Breast epithelium (tissue), 4 donors: Measurements from ENCODE around the gene HOXB7. TPM values are rescaled to one million over a fixed set of nuclear protein-coding genes. Genes with fewer than 3 reads are reported as not detected.
A peak's percentile ranks its signal among the peaks of the same experiment; 100 is the strongest.

ENCODE experiments used
- DNase-seq, 2 donors: peaks; one replicate each; pipeline ENCODE4 v3.0.0-alpha.2; 2019; ENCODE audit warnings: low spot score in 2 of 2
- H3K27ac ChIP-seq, 2 donors: fragments of 200-600 bp; sonication (generic) in 1 of 2; one replicate each; pipeline ENCODE4 v1.5.1; 2016 to 2019; ENCODE audit warnings: mild to moderate bottlenecking in 1 of 2
- H3K27me3 ChIP-seq, 2 donors: fragments of 200-600 bp; sonication (generic) in 1 of 2; one replicate each; pipeline versions ENCODE4 v1.5.1 to v1.6.0; 2017 to 2019; ENCODE audit warnings: control low read depth in 1 of 2, mild to moderate bottlenecking in 1 of 2
- H3K36me3 ChIP-seq: fragments of 200-600 bp; one replicate; pipeline ENCODE4 v1.5.1; 2019
- H3K4me1 ChIP-seq, 2 donors: fragments of 200-600 bp; sonication (generic); one replicate each; pipeline ENCODE4 v1.5.1; 2016 to 2019; ENCODE audit warnings: control low read depth in 1 of 2
- H3K4me3 ChIP-seq, 3 donors: fragments of 200-600 bp; sonication (generic); 1 replicate in 2 of 3; 2 replicates in 1 of 3; pipeline ENCODE4 v1.5.1; 2016 to 2019; ENCODE audit warnings: mild to moderate bottlenecking in 3 of 3, moderate library complexity in 2 of 3
- H3K9me3 ChIP-seq, 2 donors: fragments of 200-600 bp; sonication (generic) in 1 of 2; one replicate each; pipeline ENCODE4 v1.5.1; 2016 to 2019; ENCODE audit warnings: control low read depth in 1 of 2
- CTCF ChIP-seq, 3 donors: fragments of 450-650 bp; IDR thresholded peaks; one replicate each; pipeline ENCODE4 v1.5.1; 2016 to 2017; ENCODE audit warnings: antibody characterized with exemption in 3 of 3, mild to moderate bottlenecking in 3 of 3, moderate library complexity in 3 of 3
- POLR2A ChIP-seq: fragments of 450-650 bp; IDR thresholded peaks from one replicate; pipeline ENCODE4 v1.6.1; 2016; ENCODE audit warnings: antibody characterized with exemption, mild to moderate bottlenecking, moderate library complexity
- POLR2AphosphoS5 ChIP-seq, 3 donors: sonication (generic); formaldehyde crosslinking; IDR thresholded peaks; one replicate each; pipeline ENCODE4 v1.6.1; 2017; ENCODE audit warnings: antibody characterized with exemption in 3 of 3
- intact Hi-C: fragments of 100-400 bp; cut with DNase I; formaldehyde crosslinking; loops from one replicate; pipeline ENCODE4 v1.15.1; 2023; ENCODE audit warnings: low total_unique reads
- total RNA-seq, 3 donors: library from RNA; depleted of rRNA; stranded (reverse); fragments of >200 nt; gene quantifications; one replicate each; pipeline ENCODE4 v1.1.0, GENCODE V29; 2016

HOXB7 gene
- total RNA-seq, 3 donors from 2014 or later, result 1.5 to 16.8 (median 4.3) TPM

DNA sequence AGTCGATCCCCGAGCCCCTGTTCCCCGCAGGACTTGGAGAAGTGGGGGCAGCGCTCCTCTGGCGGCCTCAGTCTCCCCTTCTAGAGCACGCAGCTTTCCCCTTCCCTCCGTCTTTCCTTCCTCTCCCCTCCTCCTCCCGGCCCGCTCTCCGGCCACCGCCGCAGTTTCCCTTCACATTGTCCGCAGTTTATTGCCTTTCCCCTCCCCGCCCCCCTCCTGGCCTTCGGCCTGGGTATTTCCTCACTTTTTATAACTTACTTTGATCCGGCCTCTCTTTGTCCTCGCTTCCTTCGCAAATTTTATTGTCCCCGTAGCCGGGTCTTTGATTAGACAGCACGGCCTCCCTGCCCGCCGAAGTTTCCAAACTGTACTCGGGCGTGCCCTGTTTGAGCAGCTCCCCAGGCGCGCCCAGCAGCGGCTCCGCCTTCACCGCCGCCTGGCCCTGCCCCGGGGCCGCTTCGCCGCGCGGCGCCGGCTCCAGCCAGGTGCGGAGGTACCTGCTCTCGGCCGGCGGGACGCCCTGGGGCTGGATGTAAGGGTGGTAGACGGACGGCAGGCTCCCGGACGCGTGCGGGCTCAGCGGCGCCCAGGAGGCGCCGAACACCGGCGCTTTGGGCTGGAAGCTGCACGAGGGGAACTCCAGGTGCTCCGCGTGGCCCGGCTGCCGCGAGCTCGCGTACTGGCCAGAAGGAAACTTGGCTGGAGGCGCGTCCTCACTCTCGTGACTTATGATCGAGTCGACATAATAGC is 14.9 kb upstream of the HOXB7 start:
- Histone ChIP-seq H3K36me3 (no peaks in the 10 kb centered on the region), H3K27me3 (peaks cover 16 to 100% of the 10 kb centered on the region in 2 donors), H3K4me3 (peak overlapping the region; percentile 41 to 67 (median 47)), H3K4me1 (peaks cover 14 to 18% of the 10 kb centered on the region in 2 donors), H3K27ac (peak overlapping the region in 1 of 2 donors; percentile 43), H3K9me3 (no peaks in the 10 kb centered on the region)
- no peak for TF ChIP-seq CTCF (IDR thresholded peaks at IDR 0.05)
- no peak for TF ChIP-seq POLR2AphosphoS5 (IDR thresholded peaks at IDR 0.05)
- no peak for TF ChIP-seq POLR2A
- intact Hi-C loops, result no loop called here
- no peak for DNase-seq

GRCh38 chr17:48624544-48625494 is 14.0 kb upstream of the HOXB7 start:
- intact Hi-C loops, result no loop called here
- H3K27me3 ChIP-seq, result peaks cover 16 to 100% of the 10 kb centered on the region in 2 donors
- TF ChIP-seq POLR2A (no peak), POLR2AphosphoS5 (IDR thresholded peaks at IDR 0.05) (no peak), CTCF (IDR thresholded peaks at IDR 0.05) (no peak)
- no peak for DNase-seq
- H3K36me3 ChIP-seq, result no peaks in the 10 kb centered on the region
- no peaks in the 10 kb centered on the region for H3K9me3 ChIP-seq
- H3K27ac ChIP-seq, result peak overlapping the region in 1 of 2 donors; percentile 43
- H3K4me1 ChIP-seq, result peaks cover 14 to 18% of the 10 kb centered on the region in 2 donors
- H3K4me3 ChIP-seq, result peak overlapping the region; percentile 41 to 67 (median 47)

- no peak overlapping the region for H3K27ac ChIP-seq
- TF ChIP-seq CTCF (IDR thresholded peaks at IDR 0.05) (no peak), POLR2A (no peak), POLR2AphosphoS5 (IDR thresholded peaks at IDR 0.05) (no peak)
- intact Hi-C loops, result no loop called here
Measured at GRCh38 chr17:48624118-48624517, 13.3 kb upstream of the HOXB7 start.

DNA sequence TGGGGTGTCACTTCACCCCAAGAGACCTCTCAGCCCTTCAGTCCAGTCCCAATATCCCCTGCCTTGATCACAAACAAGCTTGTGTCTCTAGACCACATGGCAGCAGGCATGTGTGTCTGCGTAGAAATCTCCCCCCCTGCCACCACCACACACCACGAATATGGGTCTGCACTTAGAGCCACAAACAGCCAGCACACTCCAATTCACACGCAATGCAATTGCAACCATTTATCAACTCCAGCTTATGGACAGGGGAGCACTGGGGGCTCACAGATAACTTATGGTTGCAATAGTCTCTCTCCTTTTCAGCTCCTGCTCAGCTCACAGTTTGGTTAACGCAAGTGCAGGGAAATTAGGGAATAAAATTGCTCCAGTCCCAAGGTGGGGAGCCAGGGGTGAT is 12.8 kb upstream of the HOXB7 start:
- Histone ChIP-seq H3K27me3 (peaks cover 21 to 100% of the 10 kb centered on the region in 2 donors), H3K9me3 (no peaks in the 10 kb centered on the region), H3K4me1 (peaks cover 14 to 18% of the 10 kb centered on the region in 2 donors), H3K4me3 (no peak overlapping the region), H3K36me3 (no peaks in the 10 kb centered on the region), H3K27ac (no peak overlapping the region)
- intact Hi-C loops, result no loop called here
- no peak for DNase-seq
- TF ChIP-seq POLR2AphosphoS5 (IDR thresholded peaks at IDR 0.05), result no peak
- TF ChIP-seq CTCF (IDR thresholded peaks at IDR 0.05), result no peak
- TF ChIP-seq POLR2A, result no peak

More at GRCh38 chr17:48624118-48624517, 13.3 kb upstream of the HOXB7 start:
- no peaks in the 10 kb centered on the region for H3K36me3 ChIP-seq
- no peak for DNase-seq
- peaks cover 14 to 18% of the 10 kb centered on the region in 2 donors for H3K4me1 ChIP-seq
- H3K27me3 ChIP-seq, result peaks cover 21 to 100% of the 10 kb centered on the region in 2 donors
- no peaks in the 10 kb centered on the region for H3K9me3 ChIP-seq
- no peak overlapping the region for H3K4me3 ChIP-seq
